HG03442 (cell line): ENCODE results near the gene C1S.
"Not testable (repeated sequence)": the region's sequence is repeated elsewhere in the genome, so short reads cannot be mapped to it uniquely, and the experiment has no call there.

Experiments used
- ATAC-seq: cut with Tn5 transposase; IDR thresholded peaks from one replicate; pipeline ENCODE4 v1.9.1; 2021; ENCODE audit warnings: mild to moderate bottlenecking, moderate library complexity; ENCODE audit not compliant: unreplicated experiment

Gene C1S

DNA sequence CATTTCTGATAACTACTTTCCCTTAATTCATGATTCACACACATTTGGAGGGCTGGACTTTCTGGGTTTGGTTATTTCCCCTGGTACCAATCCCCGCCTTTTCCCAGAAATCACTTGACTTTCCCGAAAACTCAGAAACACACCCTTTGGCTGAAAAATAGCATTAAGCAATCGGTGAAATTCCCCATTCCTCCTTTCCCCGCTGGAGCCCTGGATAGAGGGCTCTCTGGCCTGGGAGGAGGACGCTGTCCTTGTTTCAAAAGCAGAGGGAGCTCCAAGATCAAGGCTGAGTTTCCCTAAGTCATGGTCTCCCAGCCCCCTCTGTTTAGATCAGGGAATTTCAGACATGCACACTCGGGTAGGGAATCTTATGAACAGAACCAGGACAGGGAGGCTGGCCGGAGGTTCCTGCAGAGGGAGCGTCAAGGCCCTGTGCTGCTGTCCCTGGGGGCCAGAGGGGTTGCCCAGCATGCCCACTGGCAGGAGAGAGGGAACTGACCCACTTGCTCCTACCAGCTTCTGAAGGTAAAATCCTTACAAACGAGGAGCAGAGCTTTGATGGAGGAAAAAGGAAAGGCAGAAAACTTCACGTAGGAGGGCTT lies at the start of gene C1S:
C1S (plus strand) TSS at position 366 of the 602 bp plus-strand sequence. CDS start 1,195 bp downstream, outside the sequence.
- ATAC-seq = no peak

DNA sequence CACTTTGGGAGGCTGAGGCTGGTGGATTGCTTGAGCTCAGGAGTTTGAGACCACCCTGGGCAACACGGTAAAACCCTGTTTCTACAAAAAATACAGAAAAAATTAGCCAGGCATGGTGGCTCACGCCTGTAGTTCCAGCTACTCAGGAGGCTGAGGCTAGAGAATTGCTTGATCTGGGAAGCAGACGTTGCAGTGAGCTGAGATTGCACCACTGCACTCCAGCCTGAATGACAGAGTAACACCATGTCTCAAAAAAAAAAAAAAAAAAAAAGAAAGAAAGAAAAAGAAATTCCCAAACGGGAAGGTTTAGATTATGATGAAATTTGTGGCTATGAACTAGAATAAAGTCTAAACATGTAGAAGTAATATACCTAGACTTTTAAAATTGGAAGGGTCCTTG lies 49.1 kb upstream of the C1S start:
- not testable (repeated sequence) for ATAC-seq

DNA sequence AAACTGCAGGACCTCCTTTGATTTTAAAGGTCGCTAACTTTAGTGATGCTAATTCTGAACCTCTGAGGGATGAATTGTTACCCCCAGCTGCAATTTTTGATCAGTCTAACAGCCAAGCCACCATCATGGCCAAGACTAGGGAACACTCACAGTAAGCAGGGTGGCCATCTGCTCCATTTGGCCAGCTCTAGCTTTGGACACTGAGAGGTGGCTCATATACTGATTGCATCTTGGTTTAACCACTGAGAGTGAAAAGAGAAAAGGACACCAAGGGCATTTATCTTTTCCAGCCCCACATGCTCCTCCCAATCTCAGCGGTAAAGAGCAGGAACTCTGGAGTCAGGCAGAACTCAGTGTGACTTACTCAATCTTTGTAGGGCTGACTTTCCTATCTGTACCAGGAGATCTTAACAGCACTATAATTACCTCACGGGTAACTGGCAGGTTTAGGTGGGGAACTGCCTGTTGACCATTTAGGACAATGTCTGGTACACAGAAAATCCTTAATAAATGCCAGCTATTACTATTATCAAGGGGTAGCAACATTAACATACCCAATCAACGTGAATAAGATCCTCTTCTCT lies 48.4 kb upstream of the C1S start:
- ATAC-seq = no peak

DNA sequence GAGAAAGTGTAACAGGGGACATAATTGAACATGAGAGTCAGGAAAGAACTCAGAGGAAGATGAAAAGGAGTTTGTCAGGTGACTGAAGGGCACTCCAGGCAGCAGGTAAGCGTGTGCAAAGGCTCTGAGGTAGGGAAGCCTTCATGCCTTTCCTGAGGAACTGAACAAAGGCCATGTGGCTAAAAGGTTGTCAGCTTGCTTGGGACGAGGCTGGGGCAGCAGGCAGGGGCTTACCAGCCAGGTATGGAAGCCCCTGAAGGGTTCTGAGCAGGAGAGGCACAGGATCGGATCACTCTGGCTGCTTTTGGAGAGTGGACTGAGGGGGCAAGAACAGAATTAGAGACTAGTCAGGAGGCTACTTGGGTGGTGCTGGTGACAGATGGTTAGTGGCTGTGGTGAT lies 47.4 kb upstream of the C1S start:
- ATAC-seq = no peak

DNA sequence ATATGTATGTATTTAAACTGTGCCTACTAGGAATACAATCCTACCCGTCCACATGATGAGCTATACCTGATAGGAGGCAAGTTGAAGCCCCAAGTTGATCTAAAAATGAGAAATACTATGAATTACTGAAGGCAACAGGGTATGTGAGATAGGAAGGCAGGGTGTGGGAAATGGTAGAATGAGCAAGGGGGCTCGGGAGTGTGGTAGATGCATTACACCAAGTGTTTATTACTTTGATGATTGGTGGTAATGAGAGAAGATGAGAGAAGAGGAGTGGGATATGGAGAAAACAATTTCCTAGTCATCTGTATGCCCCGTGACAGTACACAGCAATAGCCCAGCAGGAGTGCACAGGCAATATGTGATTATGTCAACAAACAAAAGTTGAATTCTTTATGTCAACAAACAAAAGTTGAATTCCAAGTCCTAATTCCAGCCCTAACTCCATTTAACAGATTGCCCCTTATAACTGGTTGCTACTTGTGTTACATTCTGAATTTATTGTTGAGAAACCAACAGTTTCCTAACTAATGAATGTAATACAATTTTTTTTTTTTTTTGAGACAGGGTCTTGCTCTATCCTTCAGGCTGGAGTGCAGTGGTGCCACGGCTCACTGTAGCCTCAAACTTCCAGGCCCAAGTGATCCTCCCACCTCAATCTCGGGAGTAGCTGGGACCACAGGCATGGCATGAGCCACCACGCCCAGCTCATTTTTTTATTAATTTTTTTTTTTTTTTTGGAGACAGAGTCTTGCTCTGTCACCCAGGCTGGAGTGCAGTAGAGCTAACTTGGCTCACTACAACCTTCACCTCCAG lies 44.8 kb upstream of the C1S start:
- ATAC-seq = no peak

DNA sequence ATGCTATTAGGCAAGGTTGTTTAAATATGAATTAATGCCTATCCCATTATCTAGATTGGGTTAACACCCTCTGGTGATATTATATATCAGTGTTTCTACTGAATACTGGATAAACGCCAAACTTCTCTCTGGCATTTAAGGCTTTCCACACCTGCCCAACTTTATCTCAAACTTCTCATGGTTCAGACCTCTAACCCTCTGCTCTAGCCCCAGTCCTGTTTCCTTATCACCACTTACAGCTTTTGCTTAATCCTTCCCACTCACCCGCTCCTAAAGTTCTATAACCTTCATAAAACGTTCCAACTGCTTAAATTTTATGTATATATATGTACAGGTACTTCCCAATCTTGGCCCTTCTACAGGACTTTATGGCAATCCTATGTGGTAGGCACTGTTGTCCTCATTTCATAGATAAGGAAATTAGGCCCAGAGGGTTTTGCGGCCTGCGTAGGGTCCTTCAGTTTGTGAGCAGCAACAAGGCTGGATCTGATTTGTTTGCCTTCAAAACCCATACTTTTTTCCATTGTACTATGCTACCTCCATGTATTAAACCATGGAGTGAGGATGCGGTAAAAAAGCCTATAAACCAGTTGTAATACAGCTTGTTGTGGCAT lies 43.5 kb upstream of the C1S start:
- no peak for ATAC-seq

DNA sequence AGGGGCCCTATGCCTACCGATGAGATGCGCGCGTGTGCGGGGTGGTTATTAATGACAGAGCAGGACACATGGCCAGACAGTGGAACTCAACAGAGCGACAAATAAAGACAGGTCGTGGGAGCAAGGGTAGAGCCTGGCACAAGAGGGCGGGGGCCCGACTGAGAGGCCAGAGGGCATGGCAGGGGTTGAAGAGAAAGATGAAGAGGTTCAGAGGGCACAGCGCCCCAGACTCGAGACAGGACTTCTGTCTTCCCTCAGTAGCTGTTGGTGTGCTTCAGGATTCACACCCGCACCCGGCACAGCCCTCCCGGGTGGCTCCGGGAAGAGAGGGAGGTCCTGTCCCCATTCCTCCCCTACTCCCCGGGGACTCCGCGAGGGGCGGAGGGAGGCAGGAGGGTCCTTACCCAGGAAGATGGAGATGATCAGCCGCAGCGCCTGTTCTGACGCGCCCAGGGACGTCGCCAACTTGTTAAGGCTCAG lies 42.6 kb upstream of the C1S start:
- peak; percentile 7 for ATAC-seq

DNA sequence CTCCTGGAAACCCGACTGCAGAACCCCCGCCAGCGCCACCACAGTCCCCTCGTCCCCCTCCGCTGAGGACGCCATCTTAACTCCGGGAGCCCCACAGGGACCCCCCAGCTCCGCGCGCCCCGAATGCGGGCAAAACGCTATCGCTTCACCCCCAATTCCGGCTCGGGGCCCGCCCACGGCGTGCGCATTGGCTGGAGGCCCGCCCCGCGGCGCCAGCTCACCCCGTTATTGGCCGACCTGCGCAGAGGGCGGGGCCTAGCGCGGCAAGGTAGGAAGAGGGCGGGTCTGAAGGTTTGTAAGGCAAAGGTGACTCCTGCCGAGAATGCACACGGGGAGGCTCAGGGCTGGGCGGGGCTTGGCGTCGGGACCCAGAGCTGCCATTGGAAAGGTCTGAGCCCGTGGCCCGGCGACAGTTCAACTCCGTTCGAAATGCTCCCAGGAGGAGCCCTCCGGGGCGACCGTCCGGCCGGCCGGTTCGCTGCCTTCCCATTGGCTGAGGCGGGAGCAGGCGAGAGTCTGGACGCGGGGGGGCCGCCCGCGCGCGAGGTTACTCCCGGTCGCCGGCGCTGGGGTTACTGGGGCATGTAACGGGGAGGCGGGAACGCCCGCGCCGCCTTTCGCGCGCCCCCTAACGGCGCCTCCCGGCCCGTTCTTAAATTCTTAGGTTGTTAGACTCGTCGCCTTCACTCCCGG lies 42.0 kb upstream of the C1S start, which contains the start of gene LPCAT3:
LPCAT3 (minus strand) TSS at position 127 of the 693 bp plus-strand sequence; CDS start at position 75, 52 bp downstream.
- peak; percentile 86 for ATAC-seq

DNA sequence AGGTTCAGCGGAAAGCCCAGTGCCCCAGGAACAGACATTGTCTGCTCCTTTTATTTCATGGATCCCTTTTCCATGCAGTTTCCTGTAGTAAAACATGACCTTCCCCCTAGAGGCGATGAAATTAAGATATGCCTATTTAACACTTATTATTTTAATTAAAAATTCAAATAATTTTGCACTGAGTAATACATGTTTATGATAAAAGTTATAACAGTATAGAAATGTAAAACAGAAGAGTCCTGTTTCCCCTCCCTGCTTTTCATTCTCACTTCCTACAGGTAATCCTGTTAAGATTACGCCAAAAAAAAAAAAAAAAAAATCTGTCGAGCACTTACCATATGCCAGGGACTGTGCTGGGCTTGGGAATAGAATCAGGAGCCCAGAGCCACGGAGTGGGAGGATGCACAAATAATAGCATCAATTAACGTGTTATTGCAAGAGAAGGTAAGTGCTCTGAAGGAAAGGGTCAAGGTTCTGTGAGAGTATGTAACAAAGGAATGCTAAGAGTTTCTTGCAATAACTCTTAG lies 41.4 kb upstream of the C1S start:
- ATAC-seq = no peak

DNA sequence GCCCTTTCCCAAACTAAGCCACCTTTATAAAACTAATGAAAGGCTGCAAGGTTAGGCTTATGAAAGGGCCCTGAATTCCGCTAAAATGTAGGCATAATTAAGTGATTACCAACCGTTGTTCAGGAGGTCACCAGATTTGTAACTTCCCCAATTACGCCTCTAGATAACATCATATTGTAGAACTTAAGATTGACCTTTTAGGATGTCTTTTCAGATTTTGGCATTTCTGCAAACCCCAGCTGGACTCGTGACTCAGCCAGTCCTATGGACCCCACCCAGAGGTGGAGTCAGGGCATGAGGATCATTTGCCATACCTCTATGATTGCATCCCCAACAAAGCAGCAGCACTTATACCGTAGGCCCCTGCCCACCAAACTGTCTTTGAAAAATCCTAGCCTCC lies 38.6 kb upstream of the C1S start:
- no peak for ATAC-seq

DNA sequence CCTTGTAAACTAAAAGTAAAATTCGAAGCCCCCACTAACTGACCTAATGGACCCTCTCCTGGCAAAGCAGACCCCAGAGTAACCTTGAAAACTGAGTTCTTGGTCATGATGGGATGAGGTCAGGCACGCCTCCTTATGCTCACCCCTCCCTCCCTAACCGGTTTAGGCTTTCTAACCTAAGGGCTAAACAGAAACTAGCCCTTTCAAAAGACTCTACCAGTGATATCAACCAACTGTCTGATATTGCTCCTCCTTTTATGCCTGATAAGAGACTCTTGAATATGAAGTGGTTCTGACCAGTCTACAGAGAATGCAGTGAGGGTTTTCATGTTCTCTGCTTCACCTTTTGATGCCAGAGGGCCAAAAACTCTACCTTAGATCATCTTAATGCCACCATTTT lies 37.4 kb upstream of the C1S start:
- ATAC-seq = no peak

DNA sequence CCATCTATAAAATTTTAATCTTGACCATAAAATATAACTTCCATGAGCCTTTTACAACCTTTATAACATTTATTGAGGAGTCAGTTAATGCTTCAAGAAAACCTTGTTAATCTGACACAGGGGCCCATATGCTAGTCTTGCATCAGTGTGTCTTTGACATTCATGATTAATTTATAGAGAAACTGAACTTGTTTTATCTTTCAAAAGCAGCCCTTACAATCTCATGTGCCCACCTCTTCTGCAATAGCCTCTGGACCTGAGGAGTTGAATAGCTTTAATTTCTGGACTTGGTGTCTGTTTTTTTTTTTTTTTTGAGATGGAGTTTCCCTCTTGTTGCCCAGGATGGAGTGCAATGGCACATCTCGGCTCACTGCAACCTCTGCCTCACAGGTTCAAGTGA lies 33.7 kb upstream of the C1S start:
- ATAC-seq = no peak

DNA sequence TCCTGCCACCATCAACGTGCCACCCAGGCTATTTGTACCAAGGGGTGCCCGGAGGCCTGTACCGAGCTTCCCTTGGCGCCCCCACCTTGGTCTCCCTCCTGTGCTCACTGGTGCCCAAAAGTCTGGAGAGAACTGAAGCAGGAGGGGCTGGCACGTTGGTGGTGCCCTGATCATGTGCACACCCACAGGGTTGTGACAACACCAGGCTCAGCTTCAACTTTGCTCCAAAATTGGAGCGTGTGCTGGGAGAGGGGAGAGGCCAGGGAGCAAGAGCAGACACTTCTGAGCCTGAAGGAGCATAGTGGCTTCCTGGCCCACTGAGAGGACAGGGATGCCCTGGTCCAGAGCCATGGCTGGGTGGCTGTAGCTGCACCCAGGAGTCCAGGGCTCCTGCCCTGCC lies 29.2 kb upstream of the C1S start:
- no peak for ATAC-seq

DNA sequence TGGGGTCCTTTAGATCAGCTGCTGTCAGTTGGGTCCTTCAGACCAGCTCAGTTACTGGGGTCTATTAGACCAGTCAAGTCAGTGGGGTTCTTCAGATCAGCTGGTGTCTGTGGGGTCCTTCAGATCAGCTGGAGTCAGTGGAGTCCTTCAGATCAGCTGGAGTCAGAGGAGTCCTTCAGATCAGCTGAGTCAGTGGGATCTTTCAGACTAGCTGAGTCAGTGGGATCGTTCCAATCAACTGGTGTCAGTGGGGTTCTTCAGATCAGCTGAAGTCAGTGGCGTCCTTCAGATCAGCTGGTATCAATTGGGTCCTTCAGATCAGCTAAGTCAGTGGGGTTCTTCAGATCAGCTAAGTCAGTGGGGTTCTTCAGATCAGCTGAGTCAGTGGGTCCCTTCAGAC lies 27.5 kb upstream of the C1S start:
- no peak for ATAC-seq

DNA sequence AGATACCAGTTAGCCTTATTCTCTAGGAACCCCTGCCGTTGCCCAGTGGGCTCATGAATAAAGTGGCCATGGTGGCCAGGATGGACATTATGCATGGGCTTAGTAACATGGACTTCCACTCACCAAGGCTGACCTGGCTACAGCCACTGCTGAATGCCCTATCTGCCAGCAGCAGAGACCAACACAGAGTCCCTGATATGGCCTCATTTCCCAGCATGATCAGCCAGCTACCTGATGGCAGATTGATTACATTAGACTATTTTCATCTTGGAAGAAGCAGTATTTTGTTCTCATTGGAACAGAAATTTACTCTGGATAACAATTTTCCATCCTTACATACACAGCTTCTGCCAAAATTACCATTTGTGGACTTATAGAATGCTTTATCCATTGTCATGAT lies 26.1 kb upstream of the C1S start:
- ATAC-seq = no peak

DNA sequence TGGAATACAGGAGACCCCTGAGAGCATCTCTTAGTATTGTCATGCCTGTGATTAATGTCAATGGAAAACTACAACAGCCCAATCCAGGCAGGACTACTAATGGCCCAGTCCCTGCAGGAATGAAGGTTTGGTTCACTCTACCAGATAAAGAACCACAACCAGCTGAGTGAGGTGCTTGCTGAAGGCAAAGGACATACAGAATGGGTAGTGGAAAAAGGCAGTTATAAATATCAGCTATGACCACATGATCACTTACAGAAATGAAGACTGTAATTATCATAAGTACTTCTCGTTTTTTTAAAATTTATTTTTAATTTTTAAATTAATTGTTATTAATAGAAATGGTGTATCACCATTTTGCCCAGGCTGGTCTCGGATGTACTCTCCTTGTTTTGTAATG lies 25.1 kb upstream of the C1S start:
- ATAC-seq = no peak

DNA sequence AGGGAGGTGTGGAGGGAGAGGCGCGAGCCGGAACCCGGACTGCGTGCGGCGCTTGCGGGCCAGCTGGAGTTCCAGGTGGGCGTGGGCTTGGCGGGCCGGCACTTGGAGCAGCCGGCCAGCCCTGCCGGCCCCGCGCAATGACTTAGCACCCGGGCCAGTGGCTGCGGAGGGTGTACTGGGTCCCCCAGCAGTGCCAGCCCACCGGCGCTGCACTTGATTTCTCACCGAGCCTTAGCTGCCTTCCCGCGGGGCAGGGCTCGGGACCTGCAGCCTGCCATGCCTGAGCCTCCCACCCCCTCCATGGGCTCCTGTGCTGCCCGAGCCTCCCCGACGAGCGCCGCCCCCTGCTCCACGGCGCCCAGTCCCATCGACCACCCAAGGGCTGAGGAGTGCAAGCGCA lies 23.1 kb upstream of the C1S start:
- not testable (repeated sequence) for ATAC-seq

DNA sequence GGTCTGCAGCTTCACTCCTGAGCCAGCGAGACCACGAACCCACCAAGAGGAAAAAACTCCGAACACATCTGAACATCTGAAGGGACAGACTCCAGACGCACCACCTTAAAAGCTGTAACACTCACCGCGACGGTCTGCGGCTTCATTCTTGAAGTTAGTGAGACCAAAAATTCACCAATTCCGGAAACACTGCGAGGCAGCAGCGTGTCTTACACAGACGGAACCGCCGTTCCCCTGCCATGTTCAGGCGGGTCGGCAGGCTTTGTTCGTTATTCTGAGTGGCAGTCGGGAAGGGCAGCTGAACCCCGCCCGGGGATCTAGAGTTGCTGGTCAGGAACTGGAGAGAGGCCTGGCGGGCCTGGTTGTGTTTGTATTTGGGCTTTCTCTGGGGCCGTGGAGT lies 21.9 kb upstream of the C1S start:
- ATAC-seq = no peak

DNA sequence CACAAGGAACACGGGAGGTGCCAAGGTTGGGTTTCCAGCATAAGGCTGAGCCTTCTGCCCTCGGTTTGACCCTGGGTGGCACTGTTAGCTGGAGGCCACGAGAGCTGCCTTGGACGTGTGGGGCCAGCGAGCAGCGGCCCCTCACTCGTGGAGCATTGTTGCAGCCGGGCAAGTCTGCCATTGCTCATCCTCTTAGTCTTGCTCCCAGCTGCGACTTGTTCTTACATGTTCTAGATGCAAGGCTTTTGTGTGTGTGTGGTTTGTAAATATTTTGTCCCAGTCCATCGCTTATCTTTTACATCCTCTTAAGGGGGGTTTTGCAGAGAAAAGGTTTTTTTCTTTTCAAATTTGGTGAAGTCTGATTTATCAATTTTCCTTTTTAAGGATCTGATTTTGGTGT lies 21.1 kb upstream of the C1S start:
- ATAC-seq = no peak

DNA sequence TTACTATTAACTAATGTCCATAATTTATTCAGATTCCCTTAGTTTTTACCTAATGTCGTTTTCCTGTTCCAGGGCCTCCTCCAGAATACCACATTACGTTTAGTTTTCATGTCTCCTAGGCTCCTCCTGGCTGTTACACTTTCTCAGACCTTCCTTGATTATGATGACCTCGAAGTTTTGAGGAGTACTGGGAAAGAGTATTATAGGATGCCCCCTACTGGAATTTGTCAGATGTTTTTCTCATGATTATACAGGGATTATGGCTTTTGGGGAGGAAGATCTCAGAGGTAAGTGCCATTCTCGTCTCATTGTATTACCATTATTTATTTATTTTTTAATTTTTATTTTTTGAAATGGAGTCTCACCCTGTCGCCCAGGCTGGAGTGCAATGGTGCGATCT lies 17.7 kb upstream of the C1S start:
- ATAC-seq = no peak

DNA sequence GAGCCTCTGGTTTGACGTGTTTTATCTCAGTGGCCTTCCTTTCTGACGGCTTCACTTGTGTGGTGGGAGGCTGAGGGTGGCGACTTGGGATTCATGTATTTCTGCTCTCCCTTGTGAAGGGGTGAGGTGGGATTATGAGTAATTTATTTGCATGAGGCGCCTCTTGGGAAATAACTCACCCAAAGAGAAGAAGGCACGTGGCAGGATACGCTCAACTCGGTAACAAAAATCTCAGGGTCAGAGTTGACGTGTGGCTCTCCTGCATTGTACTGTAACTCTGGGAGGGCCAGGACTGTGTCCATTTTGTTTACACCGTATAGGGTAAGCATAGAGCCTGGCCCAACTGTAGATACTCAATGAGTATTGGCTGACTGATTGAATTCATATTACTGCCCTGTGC lies 14.6 kb upstream of the C1S start:
- no peak for ATAC-seq
